HUDEP-2 (cell line): ENCODE measurements around the gene TRIM7.

Experiments
- DNase-seq, 76 experiments: peaks; one replicate each; lab custom pipeline; 2025; ENCODE audit not compliant: unreplicated experiment in 76 of 76; lab: John Stamatoyannopoulos, UW

TRIM7 gene

DNA sequence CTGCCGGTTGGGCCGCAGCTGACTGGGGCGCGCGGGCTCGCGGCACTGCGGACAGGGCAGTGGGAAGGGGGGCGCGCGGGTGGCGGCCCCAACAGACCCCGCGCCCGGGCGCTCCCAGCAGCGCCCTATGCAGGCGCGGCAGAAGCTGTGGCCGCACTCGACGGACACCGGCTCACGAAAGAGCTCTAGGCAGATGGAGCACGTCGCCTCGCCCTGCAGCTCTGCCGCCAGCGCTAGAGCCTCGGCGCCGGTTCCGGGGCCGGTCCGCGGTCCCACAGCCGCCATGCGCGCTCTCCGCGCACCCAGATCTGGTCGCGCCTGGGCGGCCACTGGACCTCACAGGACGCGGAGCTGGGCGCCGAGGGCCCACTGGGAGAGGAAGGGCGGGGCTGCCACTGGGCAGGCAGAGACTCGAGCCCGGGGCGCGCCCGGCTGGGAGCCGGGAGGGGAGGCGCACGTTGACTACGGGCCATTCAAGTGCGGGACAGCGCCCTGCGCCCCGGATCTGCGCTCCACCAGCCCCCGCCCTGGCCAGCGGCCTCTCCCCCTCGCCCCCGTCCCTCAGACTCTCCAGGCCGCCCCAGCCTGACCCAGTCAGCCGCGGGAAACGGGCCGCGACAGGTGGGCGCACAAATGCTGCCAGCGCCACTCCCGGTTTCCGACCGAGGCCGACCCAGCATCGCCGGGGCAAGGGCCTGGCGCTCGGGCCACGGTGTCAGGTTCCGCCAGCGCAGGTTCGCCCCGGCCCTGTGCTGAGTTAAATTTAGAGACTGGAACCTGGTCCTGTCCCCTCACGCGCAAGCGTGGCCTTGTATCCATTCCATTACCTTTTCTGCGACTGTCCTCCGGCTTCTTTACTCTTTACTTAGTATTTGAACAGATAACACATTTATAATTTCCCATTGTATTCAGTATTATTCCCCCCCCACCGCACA, at the start of gene TRIM7:
TRIM7 (minus strand) TSS at position 371 of the 935 bp plus-strand sequence; CDS start at position 285, 86 bp downstream.
- no peak for DNase-seq

DNA sequence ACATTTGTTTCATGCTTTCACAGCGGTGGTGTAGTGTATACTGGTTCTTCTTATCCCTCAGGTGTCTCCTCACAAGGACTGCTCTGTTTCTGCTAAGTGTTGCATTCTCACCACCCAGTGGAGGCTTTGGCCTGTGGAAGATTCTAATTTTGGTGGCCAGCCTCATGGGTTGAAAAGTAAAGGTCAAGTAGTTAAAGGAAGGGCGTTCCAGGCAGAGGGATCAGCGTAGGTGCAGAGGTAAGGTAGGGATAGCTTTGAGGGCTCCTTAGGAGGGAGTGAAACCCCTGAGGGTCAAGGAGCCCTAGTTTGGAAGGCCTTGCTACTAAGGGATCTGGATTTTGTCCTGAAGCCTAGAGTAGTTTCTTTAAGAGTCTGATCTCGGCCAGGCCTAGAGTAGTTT, 43.3 kb upstream of the TRIM7 start:
- DNase-seq, result no peak

DNA sequence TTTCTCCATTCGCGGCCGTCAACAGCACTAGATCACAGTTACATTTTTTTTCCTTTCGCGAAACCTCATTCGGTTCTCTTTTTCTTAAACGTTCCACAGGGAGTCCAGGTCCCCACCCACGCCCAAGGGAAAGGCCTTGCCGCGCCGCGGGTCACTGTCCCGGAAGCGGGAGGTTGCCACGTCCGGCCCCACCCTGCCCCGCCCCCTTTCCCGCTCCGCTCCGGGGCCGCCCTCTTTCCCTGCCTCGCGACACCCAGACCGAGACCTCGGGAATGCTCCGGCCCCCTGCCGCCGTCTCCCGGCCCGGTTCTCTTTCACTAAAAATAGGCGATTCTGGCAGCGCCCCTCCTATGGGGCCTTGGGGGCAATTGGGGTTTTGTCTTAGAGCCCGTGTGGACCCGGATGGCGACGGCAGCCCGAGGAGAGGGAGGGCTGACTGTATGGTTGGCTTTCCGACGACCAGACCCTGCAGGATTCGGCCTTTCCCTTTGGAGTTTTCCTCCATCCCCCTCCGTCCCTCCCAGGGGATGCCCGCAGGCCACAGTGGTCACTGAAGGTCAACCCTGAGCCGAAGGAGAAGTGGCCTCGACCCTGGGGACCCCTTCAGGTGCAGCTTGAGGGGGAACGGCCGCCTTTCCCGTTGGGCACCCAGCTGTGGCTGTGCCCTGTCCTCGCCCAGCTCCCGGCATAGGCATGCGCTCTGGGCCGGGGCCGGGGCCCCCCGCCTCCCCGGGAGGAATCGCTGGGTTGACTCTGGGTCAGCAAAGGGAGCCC, 41.5 kb upstream of the TRIM7 start:
- no peak for DNase-seq

DNA sequence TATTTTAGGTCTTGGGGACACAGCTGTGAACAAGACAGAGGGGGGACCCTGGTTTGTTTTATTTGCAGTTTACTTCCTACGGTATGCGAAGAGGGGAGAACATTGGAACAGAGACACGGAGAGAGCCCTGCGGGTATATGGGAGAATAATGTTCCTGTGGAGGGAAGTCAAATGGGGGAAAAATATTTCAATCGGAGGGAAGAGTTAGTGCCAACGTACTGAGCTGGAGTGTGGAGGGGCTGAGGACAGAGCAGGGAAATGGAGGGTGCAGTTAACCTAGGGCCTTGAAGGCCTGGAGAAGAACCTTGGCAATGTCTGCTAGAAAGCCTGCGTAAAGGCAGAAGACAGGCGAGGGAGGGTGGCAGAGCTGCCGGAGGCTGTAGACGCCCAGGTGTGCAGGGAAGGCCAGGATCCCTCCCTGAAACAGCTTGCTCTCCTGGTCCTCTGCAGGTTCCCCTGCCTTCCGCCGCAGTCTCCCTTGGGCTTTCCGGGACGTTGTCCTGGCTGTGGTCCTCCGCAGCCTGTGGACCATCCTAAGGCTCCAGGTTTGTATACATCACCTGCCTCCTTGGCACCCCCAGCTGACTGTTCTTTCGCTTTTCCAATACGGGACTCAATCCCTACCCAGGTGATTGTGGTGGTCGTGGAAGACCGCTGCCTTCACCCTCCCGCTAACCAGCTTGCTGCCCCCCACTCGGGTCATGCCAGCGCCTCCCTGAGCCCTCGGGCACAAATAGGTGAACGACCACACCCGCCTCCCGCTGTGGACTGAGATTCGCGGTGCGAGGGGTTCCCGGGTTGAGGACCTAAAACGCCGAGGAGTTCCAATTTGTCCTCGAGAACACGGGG, 40.7 kb upstream of the TRIM7 start:
- no peak for DNase-seq

DNA sequence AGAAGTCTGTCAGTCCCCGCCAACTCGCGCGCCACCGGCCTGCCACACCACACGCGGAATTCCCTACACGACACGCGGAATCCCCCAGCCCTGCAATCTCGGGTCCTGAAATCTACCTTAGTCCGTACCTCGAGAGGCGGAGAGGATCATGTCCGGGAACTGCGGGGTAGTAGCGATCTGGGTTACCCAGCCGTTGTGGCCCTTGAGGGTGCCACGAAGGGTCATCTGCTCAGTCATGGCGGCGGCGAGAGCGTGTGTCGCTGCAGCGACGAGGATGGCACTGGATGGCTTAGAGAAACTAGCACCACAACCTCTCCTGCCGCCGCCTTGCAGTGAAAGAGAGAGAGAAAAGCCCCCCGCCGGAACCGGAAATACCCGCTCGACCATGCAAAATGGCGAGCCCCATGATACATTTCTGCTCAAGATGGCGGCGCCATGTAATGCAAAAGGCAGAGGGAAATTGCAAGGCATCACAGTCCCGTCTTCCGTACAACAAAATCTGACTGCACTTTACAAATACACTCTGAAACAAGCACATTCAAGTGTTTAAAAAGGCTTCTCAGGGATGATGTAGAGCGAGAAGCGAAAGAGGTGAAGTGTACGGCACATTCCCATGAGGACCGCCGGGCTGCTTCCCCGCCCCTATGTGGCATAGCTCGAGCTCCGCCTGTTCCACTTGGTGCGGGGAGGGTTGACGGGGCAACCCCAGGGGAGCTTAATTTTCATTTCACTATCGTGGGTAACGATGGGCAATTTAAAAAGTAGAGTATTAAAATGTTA, 38.8 kb upstream of the TRIM7 start, which contains the start of gene RACK1:
RACK1 (minus strand) TSS at position 343 of the 780 bp plus-strand sequence; CDS start at position 237, 106 bp downstream.
- no peak for DNase-seq

DNA sequence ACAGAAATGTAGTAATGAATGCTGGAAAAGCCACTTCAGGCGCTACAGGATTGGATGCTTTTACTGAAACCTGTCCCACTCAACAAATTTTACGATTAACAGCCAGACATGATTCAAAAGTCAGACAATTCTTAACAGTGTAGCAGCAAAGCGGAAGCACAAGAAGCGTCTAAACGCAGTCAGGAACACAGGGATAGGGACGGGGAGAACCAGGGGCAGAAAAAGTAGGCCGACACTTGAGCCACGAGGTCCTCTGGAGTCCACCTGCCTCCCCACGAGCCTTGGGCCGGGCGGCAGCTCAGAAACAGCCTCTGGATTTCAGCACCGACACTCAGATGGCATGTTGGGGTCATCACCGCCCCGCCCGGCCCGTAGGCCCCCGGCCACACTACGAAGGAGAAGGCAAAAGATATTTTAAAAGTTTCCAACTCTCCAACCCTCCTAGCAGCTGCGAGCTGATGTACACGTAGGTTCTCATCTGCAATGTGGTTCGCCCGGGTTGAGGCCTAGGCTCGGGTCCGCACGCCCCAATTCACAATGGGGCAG, 38.1 kb upstream of the TRIM7 start:
- DNase-seq, result no peak

DNA sequence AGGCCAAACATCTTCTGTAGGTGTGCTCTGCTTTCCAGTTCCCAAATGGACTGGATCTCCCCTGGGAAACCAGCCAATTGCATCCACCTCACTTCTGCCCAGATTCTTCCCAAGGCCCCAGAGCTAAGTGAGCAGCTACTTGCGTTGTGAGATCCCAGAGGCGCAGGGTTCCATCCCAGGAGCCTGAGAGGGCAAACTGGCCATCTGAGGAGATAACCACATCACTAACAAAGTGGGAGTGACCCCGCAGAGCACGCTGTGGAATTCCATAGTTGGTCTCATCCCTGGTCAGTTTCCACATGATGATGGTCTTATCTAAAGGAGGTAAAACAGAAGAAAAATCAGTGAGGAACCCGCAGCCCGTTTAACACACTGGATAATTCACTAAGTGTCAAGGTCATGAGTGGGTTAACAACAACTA, 37.0 kb upstream of the TRIM7 start:
- no peak for DNase-seq

DNA sequence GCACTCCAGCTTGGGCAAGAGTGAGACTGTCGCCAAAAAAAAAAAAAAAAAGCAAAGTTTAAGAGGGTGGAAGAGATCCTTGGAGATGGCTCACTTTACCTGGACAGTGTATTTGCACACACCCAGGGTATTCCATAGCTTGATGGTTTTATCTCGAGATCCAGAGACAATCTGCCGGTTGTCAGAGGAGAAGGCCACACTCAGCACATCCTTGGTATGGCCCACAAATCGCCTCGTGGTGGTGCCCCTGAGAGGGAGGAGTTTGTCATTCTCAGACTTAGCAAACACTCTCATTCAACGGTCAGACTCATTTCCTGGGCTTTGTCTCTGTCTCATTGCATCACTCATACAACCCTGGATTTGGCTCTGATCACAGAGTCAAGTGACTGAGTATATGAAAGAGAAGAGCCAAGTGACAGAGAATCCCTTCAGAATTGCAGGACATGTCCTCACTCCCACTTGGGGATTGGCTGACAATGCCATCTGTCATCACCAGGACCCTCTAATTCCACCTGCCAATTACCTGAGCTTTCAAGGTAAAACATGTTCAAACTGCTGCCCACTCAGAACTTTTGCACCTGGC, 36.5 kb upstream of the TRIM7 start:
- DNase-seq, result no peak

DNA sequence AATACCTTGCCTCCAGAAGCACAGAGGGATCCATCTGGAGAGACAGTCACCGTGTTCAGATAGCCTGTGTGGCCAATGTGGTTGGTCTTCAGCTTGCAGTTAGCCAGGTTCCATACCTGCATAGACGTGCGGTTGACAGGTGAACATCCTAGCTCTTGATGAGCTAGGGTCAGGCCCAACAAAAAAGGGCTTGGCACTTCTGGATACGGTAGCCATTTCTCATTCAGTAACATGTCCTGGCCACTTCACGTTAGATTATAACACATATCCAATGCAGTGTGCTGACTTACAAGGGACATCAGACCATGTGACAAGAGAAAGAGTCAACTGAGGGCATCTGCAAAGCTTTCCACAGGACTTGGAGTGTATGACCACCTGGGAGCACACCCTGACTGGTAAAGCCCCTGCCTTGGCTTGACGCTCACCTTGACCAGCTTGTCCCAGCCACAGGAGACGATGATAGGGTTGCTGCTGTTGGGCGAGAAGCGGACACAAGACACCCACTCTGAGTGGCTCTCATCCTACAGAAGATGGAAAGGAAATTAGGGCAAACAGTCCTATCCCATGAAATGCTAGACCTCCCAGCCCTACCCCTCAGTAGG, 34.2 kb upstream of the TRIM7 start:
- DNase-seq, result no peak

DNA sequence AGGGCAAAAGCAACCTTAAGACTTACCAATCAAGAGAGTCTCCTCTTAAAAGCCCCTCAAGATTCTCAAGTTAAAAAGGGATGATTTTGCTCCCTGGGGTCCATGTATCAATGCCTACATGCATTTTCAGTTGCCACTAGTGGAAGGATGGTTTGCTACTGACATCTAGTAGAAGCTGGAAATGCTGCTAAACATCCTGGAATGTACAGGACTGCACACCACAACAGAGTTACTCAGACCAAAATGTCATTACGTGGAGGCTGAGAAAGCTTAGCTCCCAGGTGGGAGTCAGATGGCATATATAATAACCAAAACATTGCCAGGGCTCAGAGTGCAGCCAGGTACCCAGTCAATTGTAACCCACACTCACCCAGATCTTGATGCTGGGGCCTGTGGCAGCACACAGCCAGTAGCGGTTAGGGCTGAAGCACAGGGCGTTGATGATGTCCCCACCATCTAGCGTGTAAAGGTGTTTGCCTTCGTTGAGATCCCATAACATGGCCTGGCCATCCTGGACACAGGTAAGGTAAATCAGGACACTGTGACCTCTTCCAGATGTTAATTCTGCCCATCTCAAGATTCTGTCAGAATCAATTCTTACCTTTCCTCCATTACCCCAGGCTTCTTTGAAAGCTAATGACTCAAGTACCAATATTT, 32.9 kb upstream of the TRIM7 start:
- no peak for DNase-seq

DNA sequence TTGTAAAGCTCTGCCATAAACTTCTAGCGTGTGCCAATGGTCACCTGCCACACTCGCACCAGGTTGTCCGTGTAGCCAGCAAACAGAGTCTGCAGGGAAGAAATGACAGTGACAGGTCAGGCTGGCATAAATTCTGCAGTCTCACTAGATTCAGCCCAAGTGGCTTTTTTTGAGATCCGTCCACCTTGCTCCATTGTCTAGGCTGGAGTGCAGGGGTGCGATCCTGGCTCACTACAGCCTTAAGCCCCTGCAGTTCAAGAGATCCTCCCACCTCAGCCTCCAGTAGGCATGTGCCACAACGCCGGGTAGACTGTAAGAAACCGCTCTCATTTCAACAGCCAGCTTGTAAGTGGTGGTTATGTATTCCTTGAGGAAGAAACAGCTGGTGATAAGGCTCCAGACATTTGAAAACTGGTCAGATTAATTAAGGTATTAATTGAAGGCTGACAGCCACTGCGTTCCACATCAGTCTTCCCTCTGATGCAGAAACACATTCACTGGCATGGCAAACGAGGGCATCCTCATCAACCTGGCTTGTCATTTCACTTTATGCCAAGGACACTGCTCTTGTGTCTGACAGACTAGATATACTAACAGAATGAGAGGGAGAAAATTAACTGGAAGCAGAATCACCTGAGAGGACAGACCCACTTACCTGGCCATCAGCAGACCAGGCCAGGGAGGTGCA, 32.1 kb upstream of the TRIM7 start:
- no peak for DNase-seq

DNA sequence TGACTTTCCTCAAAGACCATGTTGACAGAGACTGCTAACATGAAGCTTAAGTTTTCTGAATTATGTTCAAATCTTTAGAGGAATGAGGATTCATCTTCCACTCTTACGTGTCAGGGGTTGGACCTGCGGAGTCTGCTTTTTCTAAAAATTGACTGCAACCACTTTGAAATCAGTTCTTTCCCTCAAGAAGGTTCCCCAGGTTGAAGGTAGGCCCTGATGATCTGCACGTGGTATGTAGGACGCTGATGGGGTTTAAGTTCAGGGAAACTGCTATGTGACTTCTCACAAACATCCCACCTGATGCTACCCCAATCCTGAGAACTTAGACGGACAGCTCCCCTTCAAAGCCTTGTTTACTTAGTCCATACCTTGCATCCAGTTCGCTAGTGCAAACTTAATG, 31.5 kb upstream of the TRIM7 start:
- DNase-seq, result no peak

DNA sequence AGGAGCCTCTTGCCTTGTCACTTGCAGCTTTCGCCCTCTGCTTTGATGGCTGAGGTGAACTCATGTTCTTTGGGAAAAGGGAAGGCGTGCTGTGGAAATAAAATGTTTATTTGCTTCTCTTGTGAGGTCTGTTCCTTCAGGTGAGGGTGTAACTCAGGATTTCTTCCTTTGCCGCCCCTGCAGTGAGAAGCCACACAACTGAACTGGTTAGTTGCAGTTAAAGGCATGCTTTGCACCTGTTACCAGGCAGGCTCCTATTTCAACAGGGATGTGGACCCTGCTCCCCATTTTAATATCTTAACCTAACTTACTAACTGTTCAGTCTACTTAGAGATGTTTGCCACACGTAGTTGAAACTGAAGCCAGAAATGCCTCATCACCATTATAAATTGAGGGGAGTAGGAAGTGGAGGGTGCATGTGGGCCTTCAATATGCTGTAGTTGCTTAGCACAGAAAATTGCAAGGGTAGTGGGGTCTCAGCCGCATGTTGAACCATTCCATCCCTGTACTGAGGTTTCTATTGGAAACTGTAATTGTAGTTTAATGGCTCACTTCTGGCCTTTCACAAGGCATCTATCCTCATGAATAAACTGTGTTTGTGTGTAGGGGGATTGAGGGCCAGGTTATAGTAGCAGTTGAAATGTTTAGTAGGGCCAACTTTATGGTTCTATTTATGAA, 30.8 kb upstream of the TRIM7 start:
- DNase-seq, result no peak

DNA sequence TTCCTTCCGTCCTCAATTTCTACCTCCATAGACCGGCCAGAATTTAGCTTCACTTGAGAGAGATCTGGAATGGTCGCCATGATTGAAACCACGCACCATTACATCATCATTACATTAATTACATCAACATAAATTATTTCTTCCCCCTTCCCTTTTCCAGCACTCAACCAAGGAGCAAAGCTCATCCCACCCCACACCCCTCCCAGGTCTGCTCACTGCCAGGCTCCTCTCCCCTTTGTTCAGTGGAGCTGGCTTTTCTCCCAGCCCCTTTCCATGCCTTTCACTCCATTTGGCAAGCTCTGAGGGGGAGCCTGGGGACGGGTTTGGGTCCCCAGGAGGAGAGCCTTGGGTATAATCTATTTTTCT, 30.3 kb upstream of the TRIM7 start:
- no peak for DNase-seq

DNA sequence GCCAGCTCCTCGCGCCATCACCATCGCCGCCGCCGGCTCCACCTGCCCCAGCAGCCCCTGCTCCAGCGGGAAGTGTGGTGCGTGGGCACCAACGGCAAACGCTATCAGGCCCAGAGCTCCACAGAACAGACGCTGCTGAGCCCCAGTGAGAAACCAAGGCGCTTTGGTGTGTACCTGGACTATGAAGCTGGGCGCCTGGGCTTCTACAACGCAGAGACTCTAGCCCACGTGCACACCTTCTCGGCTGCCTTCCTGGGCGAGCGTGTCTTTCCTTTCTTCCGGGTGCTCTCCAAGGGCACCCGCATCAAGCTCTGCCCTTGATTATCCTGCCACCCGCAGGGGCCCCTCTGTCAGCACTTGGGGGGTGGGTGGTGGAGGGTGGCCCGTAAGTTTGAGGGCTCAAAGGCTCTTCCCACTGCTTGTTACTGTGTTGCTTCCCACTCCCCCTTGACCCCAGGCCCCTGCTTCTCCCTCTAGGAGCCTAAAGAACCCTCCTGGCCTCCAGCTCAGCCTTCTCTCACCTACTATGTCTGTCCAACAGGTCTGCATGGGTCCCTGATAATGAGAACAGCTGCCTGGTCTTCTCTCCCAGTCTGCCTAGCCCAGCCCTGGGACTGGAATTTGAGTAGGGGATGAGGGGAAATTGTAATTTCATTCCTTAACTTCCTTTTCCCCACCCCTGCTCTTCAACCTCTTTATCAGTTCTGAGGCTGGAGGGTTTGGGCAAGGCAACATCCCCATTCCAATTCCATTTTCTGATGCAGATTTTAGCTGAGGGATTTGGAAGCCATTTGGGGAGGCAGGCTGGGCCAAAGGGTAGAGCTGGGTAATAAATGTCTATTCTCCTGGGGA, 29.7 kb upstream of the TRIM7 start:
- no peak for DNase-seq

DNA sequence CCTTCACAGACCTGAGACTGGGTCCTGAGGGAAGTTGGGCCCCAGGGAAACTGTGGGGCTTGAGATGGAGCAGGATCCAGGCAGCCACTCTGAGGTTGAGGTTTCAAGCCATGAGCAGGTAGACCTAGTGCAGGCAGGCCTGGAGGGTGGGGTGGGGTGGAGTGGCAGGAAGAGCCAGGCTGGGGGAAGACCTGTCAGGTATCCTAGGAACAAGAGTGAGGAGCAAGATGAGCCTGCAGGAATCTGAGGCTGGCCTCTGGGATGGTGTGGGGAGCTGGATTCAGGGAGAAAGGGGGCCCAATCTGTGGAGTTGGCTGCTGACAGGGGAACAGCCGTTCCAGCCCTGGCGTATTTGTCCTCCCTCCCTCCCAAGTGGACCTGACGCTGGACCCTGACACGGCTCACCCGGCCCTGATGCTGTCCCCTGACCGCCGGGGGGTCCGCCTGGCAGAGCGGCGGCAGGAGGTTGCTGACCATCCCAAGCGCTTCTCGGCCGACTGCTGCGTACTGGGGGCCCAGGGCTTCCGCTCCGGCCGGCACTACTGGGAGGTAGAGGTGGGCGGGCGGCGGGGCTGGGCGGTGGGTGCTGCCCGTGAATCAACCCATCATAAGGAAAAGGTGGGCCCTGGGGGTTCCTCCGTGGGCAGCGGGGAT, 28.9 kb upstream of the TRIM7 start:
- DNase-seq, result no peak
